GM12878 (cell line): ENCODE data around the gene TUT1. TPM values are rescaled to one million over a fixed set of nuclear protein-coding genes. Genes with fewer than 3 reads are reported as not detected.

Source experiments
- ATF2 ChIP-seq: IDR thresholded peaks from 2 replicates; pipeline ENCODE4 v1.6.1; 2012; ENCODE audit warnings: low read length, inconsistent platforms
- ATF7 ChIP-seq: fragments of 450-650 bp; IDR thresholded peaks from 2 replicates; pipeline ENCODE4 v1.6.1; 2016; ENCODE audit warnings: low read depth, mild to moderate bottlenecking
- BCL3 ChIP-seq: IDR thresholded peaks from 2 replicates; pipeline ENCODE4 v1.6.1; 2011; ENCODE audit warnings: borderline replicate concordance, low read depth, mild to moderate bottlenecking, moderate library complexity, low read length; ENCODE audit not compliant: insufficient read depth, poor library complexity, severe bottlenecking
- CHD1 ChIP-seq: IDR thresholded peaks from 2 replicates; pipeline ENCODE4 v1.6.1; 2012; ENCODE audit warnings: low read depth, low read length, improper control_type of control experiment
- EGR1 ChIP-seq, 2 experiments: IDR thresholded peaks; 1 replicate in 1 of 2; 2 replicates in 1 of 2; pipeline ENCODE4 v1.6.1; 2011 to 2012; ENCODE audit warnings: low read depth in 2 of 2, low read length in 2 of 2, borderline replicate concordance in 1 of 2, mild to moderate bottlenecking in 1 of 2, moderate library complexity in 1 of 2
- FOS ChIP-seq: IDR thresholded peaks from 3 replicates; pipeline ENCODE4 v1.6.1; 2011; ENCODE audit warnings: borderline replicate concordance; ENCODE audit not compliant: insufficient read length; ENCODE audit errors: extremely low read depth
- IKZF1 ChIP-seq: fragments of 450-650 bp; conservative IDR thresholded peaks from 2 replicates; pipeline ENCODE4 v1.6.1; 2017; ENCODE audit warnings: antibody characterized with exemption, mild to moderate bottlenecking
- JUND ChIP-seq: IDR thresholded peaks from 2 replicates; pipeline ENCODE4 v1.6.1; 2012; ENCODE audit warnings: low read depth, mild to moderate bottlenecking, low read length, improper control_type of control experiment, moderate library complexity
- LARP7 ChIP-seq: fragments of 450-650 bp; IDR thresholded peaks from 2 replicates; pipeline ENCODE4 v1.6.1; 2017; ENCODE audit warnings: mild to moderate bottlenecking
- MYB ChIP-seq: fragments of 150-350 bp; IDR thresholded peaks from 2 replicates; pipeline ENCODE4 v1.6.1; 2014; ENCODE audit warnings: mild to moderate bottlenecking, low read depth, low read length, borderline replicate concordance
- NR2F1 ChIP-seq: fragments of 450-650 bp; conservative IDR thresholded peaks from 2 replicates; pipeline ENCODE4 v1.6.1; 2017; ENCODE audit warnings: mild to moderate bottlenecking
- RB1 ChIP-seq: fragments of 450-650 bp; formaldehyde crosslinking; IDR thresholded peaks from 2 replicates; pipeline ENCODE4 v1.6.1; 2017; ENCODE audit warnings: mild to moderate bottlenecking, borderline replicate concordance
- SIX5 ChIP-seq: IDR thresholded peaks from 2 replicates; pipeline ENCODE4 v1.6.1; 2011; ENCODE audit warnings: mild to moderate bottlenecking, low read depth, low read length, moderate library complexity; ENCODE audit not compliant: severe bottlenecking
- SMAD5 ChIP-seq: IDR thresholded peaks from 2 replicates; pipeline ENCODE4 v1.6.1; 2016; ENCODE audit warnings: antibody characterized with exemption, low read depth
- SP1 ChIP-seq: IDR thresholded peaks from one replicate; pipeline ENCODE4 v1.6.1; 2011; ENCODE audit warnings: low read depth, low read length
- STAT1 ChIP-seq: fragments of 450-650 bp; conservative IDR thresholded peaks from 2 replicates; pipeline ENCODE4 v1.6.1; 2014; ENCODE audit warnings: antibody characterized with exemption, mild to moderate bottlenecking
- TCF12 ChIP-seq: IDR thresholded peaks from 2 replicates; pipeline ENCODE4 v1.6.1; 2011; ENCODE audit warnings: low read depth, mild to moderate bottlenecking, low read length
- WRNIP1 ChIP-seq: IDR thresholded peaks from 2 replicates; pipeline ENCODE4 v1.6.1; 2011; ENCODE audit warnings: low read depth, low read length, improper control_type of control experiment, borderline replicate concordance
- YBX1 ChIP-seq: fragments of 450-650 bp; IDR thresholded peaks from 2 replicates; pipeline ENCODE4 v1.6.1; 2016; ENCODE audit warnings: antibody characterized with exemption
- ZBTB11 ChIP-seq: fragments of 450-650 bp; formaldehyde crosslinking; IDR thresholded peaks from 2 replicates; pipeline ENCODE4 v1.5.0; 2022; ENCODE audit warnings: mild to moderate bottlenecking, missing genetic modification characterization
- ZBTB4 ChIP-seq: fragments of 450-650 bp; formaldehyde crosslinking; IDR thresholded peaks from 2 replicates; pipeline ENCODE4 v1.4.0; 2022; ENCODE audit warnings: mild to moderate bottlenecking, moderate library complexity
- ZNF274 ChIP-seq: IDR thresholded peaks from one replicate; pipeline ENCODE4 v1.8.0; 2011; ENCODE audit not compliant: insufficient read length, insufficient read depth
- polyA plus RNA-seq, 11 experiments: library from polyadenylated mRNA; depleted of rRNA in 4 of 11; unstranded in 6 of 11; stranded (reverse) in 5 of 11; fragments of >200 nt; fragmentation: Nextera tagmentation in 4 of 11; fragmentation: Illumina TruSeq in 1 of 11; extraction: Ambion mirVana in 4 of 11; extraction: Trizol in 1 of 11; gene quantifications; 1 replicate in 1 of 11; 2 replicates in 10 of 11; pipeline versions ENCODE4 v1.2.1 to v1.2.3, GENCODE V29; 2011 to 2016; ENCODE audit warnings: inconsistent platforms in 2 of 11, missing spikeins in 2 of 11, low read depth in 1 of 11
- total RNA-seq, 4 experiments: library from RNA; depleted of rRNA in 3 of 4; stranded (reverse); fragments of >200 nt in 3 of 4; fragmentation: Illumina TruSeq in 1 of 4; extraction: Trizol in 1 of 4; gene quantifications; 2 replicates each; pipeline versions ENCODE4 v1.2.1 to v1.2.3, GENCODE V29; 2013 to 2021

Gene TUT1
- total and polyA plus RNA-seq, 10 of the 15 experiments (the other 5 are each of a cell fraction or from before 2014, with no cell fraction given), result 1.1 to 29.9 (median 16.2) TPM

GRCh38 chr11:62556108-62556874, 35.0 kb downstream of the TUT1 start (continued):
- TF ChIP-seq ZBTB4 (CRISPR knock-in tag) (no peak), ZNF274 (no peak), NR2F1 (0 out of 2 replicates have a peak, but pooled peaks have one; percentile 8), FOS (no peak), TCF12 (no peak), JUND (peak; percentile 64; the same call in 1 of the 2 replicates), YBX1 (no peak), WRNIP1 (no peak), IKZF1 (peak; percentile 62), SMAD5 (no peak), ZBTB11 (CRISPR knock-in tag) (no peak), LARP7 (peak; percentile 16; the same call in 1 of the 2 replicates), BCL3 (no peak), RB1 (no peak), CHD1 (no peak), ATF7 (peak; percentile 36), EGR1 (IDR thresholded peaks at IDR 0.05; ENCODE audit: borderline replicate concordance in 1 of 2, low read depth in 2 of 2, low read length in 2 of 2) (no peak), MYB (peak; percentile 11; the same call in 1 of the 2 replicates), STAT1 (no peak), SIX5 (no peak), ATF2 (no peak), SP1 (no peak)
